ENCODE results near the gene ZNF425. TPM values are rescaled to one million over a fixed set of nuclear protein-coding genes. Genes with fewer than 3 reads are reported as not detected.
A peak's percentile ranks its signal among the peaks of the same experiment; 100 is the strongest.

The ZNF425 gene
- total and polyA plus RNA-seq, 9 of the 15 experiments (the other 6 are each of a cell fraction or from before 2014, with no cell fraction given), result 0.03 to 0.89 (median 0.54) TPM

GRCh38 chr7:149125863-149126661 lies at the start of gene ZNF425 (continued):
- TF ChIP-seq AFF4 (CRISPR knock-in tag; IDR thresholded peaks at IDR 0.05) (peak; percentile 97), SETDB1 (IDR thresholded peaks at IDR 0.05; ENCODE audit: low read length) (peak; percentile 68), BRF1 (IDR thresholded peaks at IDR 0.05; ENCODE audit: borderline replicate concordance, extremely low read depth, insufficient read length) (no peak), MAFK (IDR thresholded peaks at IDR 0.05; ENCODE audit: low read length) (no peak; the same call in 1 of the 2 replicates), ZNF512 (tag; IDR thresholded peaks at IDR 0.05) (no peak), ESRRA (IDR thresholded peaks at IDR 0.05; ENCODE audit: borderline replicate concordance, low read depth) (peak; percentile 82; the same call in 1 of the 2 replicates), RBM34 (IDR thresholded peaks at IDR 0.05; ENCODE audit: borderline replicate concordance, insufficient read depth, low read length) (0 out of 2 replicates have a peak, but pooled peaks have one; percentile 98), PTRF (tag; IDR thresholded peaks at IDR 0.05) (no peak), HNRNPLL (IDR thresholded peaks at IDR 0.05; ENCODE audit: low read depth, low read length, poor library complexity, severe bottlenecking) (peak; percentile 74), CHD2 (IDR thresholded peaks at IDR 0.05; ENCODE audit: low read depth, low read length) (no peak), SMARCA4 (IDR thresholded peaks at IDR 0.05) (no peak), ZNF3 (CRISPR knock-in tag; IDR thresholded peaks at IDR 0.05) (no peak), GTF2B (IDR thresholded peaks at IDR 0.05; ENCODE audit: extremely low read depth, insufficient read length) (no peak), ZBTB1 (CRISPR knock-in tag; IDR thresholded peaks at IDR 0.05; ENCODE audit: borderline replicate concordance, low read depth) (peak; percentile 90), ZEB2 (IDR thresholded peaks at IDR 0.05) (no peak), SAFB2 (IDR thresholded peaks at IDR 0.05; ENCODE audit: borderline replicate concordance, low read depth, low read length, severe bottlenecking) (no peak), CLOCK (CRISPR knock-in tag; IDR thresholded peaks at IDR 0.05; ENCODE audit: borderline replicate concordance) (no peak), ZNF239 (CRISPR knock-in tag; IDR thresholded peaks at IDR 0.05) (peak; percentile 18), PRPF4 (IDR thresholded peaks at IDR 0.05; ENCODE audit: insufficient read depth, low read depth, low read length, poor library complexity, severe bottlenecking) (peak; percentile 64)

Measured in K562 (cell line).